Activated CD4-positive, alpha-beta T cell treated with anti-CD3 and anti-CD28 coated beads for 36 hours (primary cell): ENCODE data around the gene DIPK1C. TPM values are rescaled to one million over a fixed set of nuclear protein-coding genes. Genes with fewer than 3 reads are reported as not detected.

ENCODE experiments used
- ATAC-seq: fragments of 200-7000 bp; cut with Tn5 transposase; one replicate; pipeline ENCODE4 v1.10.0; 2021; ENCODE audit warnings: mild to moderate bottlenecking, moderate library complexity
- CTCF ChIA-PET: fragments of 350-600 bp; sonication (Branson Sonifier 250); formaldehyde crosslinking; loops from one replicate; lab custom pipeline; 2021; ENCODE audit warnings: antibody characterized with exemption; lab: Charles Lee
- POLR2A ChIA-PET: fragments of 350-600 bp; sonication (Branson Sonifier 250); formaldehyde crosslinking; loops from one replicate; lab custom pipeline; 2021; ENCODE audit warnings: antibody characterized with exemption, inconsistent platforms; lab: Charles Lee
- DNase-seq: peaks from one replicate; pipeline ENCODE4 v3.0.0-alpha.2; 2020
- H3K27ac Mint-ChIP-seq: one replicate; pipeline ENCODE4 v1.8.0; 2021; ENCODE audit warnings: mixed read lengths
- H3K27me3 Mint-ChIP-seq: one replicate; pipeline ENCODE4 v1.8.0; 2021; ENCODE audit warnings: mixed read lengths
- H3K36me3 Mint-ChIP-seq: one replicate; pipeline ENCODE4 v1.8.0; 2021; ENCODE audit warnings: low read depth, mixed read lengths
- H3K4me1 Mint-ChIP-seq: one replicate; pipeline ENCODE4 v1.8.0; 2021; ENCODE audit warnings: mixed read lengths
- H3K4me3 Mint-ChIP-seq: one replicate; pipeline ENCODE4 v1.8.0; 2021; ENCODE audit warnings: mild to moderate bottlenecking, moderate library complexity, mixed read lengths
- H3K9me3 Mint-ChIP-seq: one replicate; pipeline ENCODE4 v1.8.0; 2021; ENCODE audit warnings: low read depth, mixed read lengths
- intact Hi-C, 2 experiments: fragments of 100-400 bp; cut with DNase I in 1 of 2; cut with micrococcal nuclease in 1 of 2; formaldehyde crosslinking; loops; one replicate each; pipeline versions ENCODE4 v1.14.2 to v1.15.1; 2022 to 2024; cut with DNase I, micrococcal nuclease
- total RNA-seq, 2 experiments: library from RNA; stranded (reverse); gene quantifications; one replicate each; pipeline ENCODE4 v1.2.3, GENCODE V29; 2021

DIPK1C gene
- total RNA-seq, 2 experiments from 2014 or later, result not detected

- POLR2A ChIA-PET, result no interaction called here
These were observed 25.6 kb upstream of the DIPK1C start for GRCh38 chr18:74482697-74483096.

GRCh38 chr18:74480149-74480651, 23.1 kb upstream of the DIPK1C start:
- no peak for ATAC-seq
- POLR2A ChIA-PET, result no interaction called here
- Mint-ChIP-seq H3K4me3 (no peak overlapping the region), H3K27ac (no peak overlapping the region), H3K36me3 (no peaks in the 10 kb centered on the region), H3K27me3 (no peaks in the 10 kb centered on the region), H3K9me3 (no peaks in the 10 kb centered on the region), H3K4me1 (peaks cover 6% of the 10 kb centered on the region)
- CTCF ChIA-PET, result no interaction called here
- intact Hi-C loops, result no loop called here
- DNase-seq, result no peak

More at GRCh38 chr18:74482697-74483096, 25.6 kb upstream of the DIPK1C start:
- DNase-seq (no peak), ATAC-seq (no peak)
- intact Hi-C loops, result no loop called here
- no peak overlapping the region for H3K4me3 Mint-ChIP-seq
- CTCF ChIA-PET, result interaction anchor here (0.6 to 0.8 kb wide), 2 partner anchors 17 to 72 kb away, joined by 3 to 4 read pairs; no protein-coding TSS in a partner anchor
- peaks cover 15% of the 10 kb centered on the region for H3K4me1 Mint-ChIP-seq
- no peaks in the 10 kb centered on the region for H3K36me3 Mint-ChIP-seq
- H3K9me3 Mint-ChIP-seq, result no peaks in the 10 kb centered on the region
- H3K27me3 Mint-ChIP-seq, result no peaks in the 10 kb centered on the region
- no peak overlapping the region for H3K27ac Mint-ChIP-seq

- Mint-ChIP-seq H3K4me1 (peaks cover 2% of the 10 kb centered on the region), H3K9me3 (no peaks in the 10 kb centered on the region), H3K27me3 (no peaks in the 10 kb centered on the region), H3K4me3 (no peak overlapping the region), H3K36me3 (no peaks in the 10 kb centered on the region), H3K27ac (no peak overlapping the region)
- CTCF ChIA-PET, result no interaction called here
- intact Hi-C loops, result no loop called here
- POLR2A ChIA-PET, result no interaction called here
- ATAC-seq (no peak), DNase-seq (no peak)
These were observed 22.5 kb upstream of the DIPK1C start for GRCh38 chr18:74479486-74480148.

GRCh38 chr18:74478880-74479279, 21.8 kb upstream of the DIPK1C start:
- no peaks in the 10 kb centered on the region for H3K36me3 Mint-ChIP-seq
- intact Hi-C loops, result no loop called here
- ChIA-PET POLR2A (no interaction called here), CTCF (interaction anchor here (1.4 kb wide), 1 partner anchor 30 kb away, joined by 3 read pairs; no protein-coding TSS in a partner anchor)
- no peak overlapping the region for H3K4me3 Mint-ChIP-seq
- DNase-seq (no peak), ATAC-seq (no peak)
- no peaks in the 10 kb centered on the region for H3K4me1 Mint-ChIP-seq
- no peaks in the 10 kb centered on the region for H3K27me3 Mint-ChIP-seq
- no peak overlapping the region for H3K27ac Mint-ChIP-seq
- no peaks in the 10 kb centered on the region for H3K9me3 Mint-ChIP-seq

DNA sequence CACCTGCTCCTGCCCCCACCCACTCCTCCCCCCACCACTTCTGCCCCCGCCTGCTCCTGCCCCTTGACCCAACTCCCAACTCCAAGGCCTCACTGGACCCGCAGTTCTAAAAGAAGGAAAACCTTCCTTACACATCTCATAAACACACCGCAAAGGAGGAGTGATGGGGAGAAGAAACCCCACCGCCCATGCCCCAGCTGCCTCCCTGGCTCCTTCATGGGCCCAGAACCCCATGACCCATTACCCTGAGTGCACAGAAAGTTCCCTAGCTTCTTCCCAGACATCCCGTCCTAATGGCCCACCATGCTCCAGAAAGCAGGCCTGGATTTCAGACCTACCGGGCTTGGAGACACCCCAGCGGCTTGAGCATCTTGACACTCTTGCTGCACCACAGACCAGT, 21.2 kb upstream of the DIPK1C start:
- intact Hi-C loops, result no loop called here
- CTCF ChIA-PET, result interaction anchor here (1.1 to 1.4 kb wide), 2 partner anchors 29 to 124 kb away, joined by 3 read pairs; no protein-coding TSS in a partner anchor

DNA sequence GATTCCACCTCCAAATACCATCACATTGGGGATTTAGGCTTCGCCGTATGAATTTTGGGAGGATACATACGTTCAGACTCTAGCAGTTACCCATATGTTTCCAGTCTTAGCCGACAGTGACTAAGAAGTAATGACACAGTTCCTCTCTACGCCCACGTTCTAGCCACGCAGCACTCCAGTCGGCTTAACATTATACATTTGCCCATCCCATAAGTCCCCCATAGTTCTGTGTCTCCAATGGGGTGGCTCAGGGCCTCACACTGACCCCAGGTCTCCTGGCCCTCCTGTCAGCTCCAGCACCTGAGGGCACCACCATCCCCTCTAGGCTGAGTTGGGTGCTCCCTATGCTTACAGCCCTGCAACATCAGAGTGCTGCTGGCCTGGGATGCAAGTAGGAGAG, 20.7 kb upstream of the DIPK1C start:
- H3K4me1 Mint-ChIP-seq, result no peaks in the 10 kb centered on the region
- no peaks in the 10 kb centered on the region for H3K27me3 Mint-ChIP-seq
- POLR2A ChIA-PET, result no interaction called here
- H3K9me3 Mint-ChIP-seq, result no peaks in the 10 kb centered on the region
- intact Hi-C loops, result no loop called here
- no peak overlapping the region for H3K27ac Mint-ChIP-seq
- no peak for DNase-seq
- CTCF ChIA-PET, result interaction anchor here (0.6 to 1.4 kb wide), 4 partner anchors 29 to 412 kb away, joined by 3 read pairs; no protein-coding TSS in a partner anchor
- peak; percentile 44 for ATAC-seq
- H3K36me3 Mint-ChIP-seq, result no peaks in the 10 kb centered on the region
- no peak overlapping the region for H3K4me3 Mint-ChIP-seq

More for the DNA sequence above, 21.2 kb upstream of the DIPK1C start:
- H3K36me3 Mint-ChIP-seq, result no peaks in the 10 kb centered on the region
- ATAC-seq (no peak), DNase-seq (no peak)
- no peaks in the 10 kb centered on the region for H3K4me1 Mint-ChIP-seq
- POLR2A ChIA-PET, result no interaction called here
- no peak overlapping the region for H3K27ac Mint-ChIP-seq
- no peaks in the 10 kb centered on the region for H3K27me3 Mint-ChIP-seq
- no peak overlapping the region for H3K4me3 Mint-ChIP-seq
- H3K9me3 Mint-ChIP-seq, result no peaks in the 10 kb centered on the region

DNA sequence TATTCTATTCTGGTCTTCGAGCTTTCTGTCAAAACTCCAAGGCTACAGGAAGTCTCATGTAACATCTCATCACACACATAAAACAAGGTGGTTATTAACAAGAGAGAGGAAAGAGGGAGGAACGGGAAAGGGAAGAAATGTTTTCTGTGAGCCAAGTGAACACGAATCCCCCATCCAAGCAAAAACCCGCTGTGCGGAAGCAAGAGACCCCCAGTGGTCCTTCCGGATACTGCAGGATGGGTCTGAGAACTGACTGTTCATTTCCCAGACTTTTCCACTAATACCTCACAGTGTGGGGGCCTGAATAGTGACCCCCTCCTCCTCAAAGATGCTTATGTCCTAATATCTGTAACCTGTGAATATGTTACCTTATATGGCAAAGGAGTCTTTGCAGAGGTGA, 19.0 kb upstream of the DIPK1C start:
- POLR2A ChIA-PET, result no interaction called here
- intact Hi-C loops, result no loop called here
- Mint-ChIP-seq H3K4me1 (no peaks in the 10 kb centered on the region), H3K27ac (no peak overlapping the region), H3K4me3 (no peak overlapping the region), H3K9me3 (no peaks in the 10 kb centered on the region), H3K36me3 (no peaks in the 10 kb centered on the region), H3K27me3 (no peaks in the 10 kb centered on the region)
- CTCF ChIA-PET, result interaction anchor here (1.3 kb wide), 1 partner anchor 17 kb away, joined by 3 read pairs; no protein-coding TSS in a partner anchor
- DNase-seq (peak; percentile 24), ATAC-seq (no peak)

DNA sequence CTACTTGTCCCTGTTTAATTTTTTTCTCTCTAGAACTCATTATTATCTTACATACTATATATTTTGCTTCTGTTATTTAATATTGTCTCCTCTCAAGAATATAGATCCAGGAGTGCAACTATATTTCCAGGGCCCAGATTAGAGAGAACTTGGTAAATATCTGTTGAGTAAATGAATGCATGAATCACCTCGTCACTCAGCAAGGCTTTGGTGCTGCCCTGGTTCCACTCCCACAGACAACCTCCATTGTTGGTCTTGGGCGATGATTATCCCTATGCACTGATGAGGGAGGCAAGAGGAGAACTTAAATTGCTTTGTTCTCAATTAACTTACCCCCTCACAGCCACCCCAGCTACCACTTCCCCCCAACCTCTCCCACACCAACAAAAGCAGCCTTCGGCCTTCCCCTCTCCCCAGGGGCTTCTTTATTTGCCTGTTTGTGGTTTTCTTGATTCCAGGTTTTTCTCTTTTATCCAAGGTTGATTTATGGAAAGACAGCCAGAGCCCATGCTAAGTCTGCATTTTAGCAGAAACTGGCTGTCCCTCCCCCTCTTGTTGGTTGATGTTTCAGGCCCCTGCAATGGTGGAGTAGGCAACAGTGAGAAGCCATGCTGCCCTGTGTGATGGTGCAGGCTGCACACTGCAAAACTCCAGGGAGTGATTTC, 17.0 kb upstream of the DIPK1C start:
- CTCF ChIA-PET, result no interaction called here
- no peak for ATAC-seq
- Mint-ChIP-seq H3K4me3 (no peak overlapping the region), H3K9me3 (peaks cover 5% of the 10 kb centered on the region), H3K27ac (no peak overlapping the region), H3K36me3 (no peaks in the 10 kb centered on the region), H3K4me1 (no peaks in the 10 kb centered on the region), H3K27me3 (peaks cover 2% of the 10 kb centered on the region)
- POLR2A ChIA-PET, result no interaction called here
- intact Hi-C loops, result no loop called here
- no peak for DNase-seq

DNA sequence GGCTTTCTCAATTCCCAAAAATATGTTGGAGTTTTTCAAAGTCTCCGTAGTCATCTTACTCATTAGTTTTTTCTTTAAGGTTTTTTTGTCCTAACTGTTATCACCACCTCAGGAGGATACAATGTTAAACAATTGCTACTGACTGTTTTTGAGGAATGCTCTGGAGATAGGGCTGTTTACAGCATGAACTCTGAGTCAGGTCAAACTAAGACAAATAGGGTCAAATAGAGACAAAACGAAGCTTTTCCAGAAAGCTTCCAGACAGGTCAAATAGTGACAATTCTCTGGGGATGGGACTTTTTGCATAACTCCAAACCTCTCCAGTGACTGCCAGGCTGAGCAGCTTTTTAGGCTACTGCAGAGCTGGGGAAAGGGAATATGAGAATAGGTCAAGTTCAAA, 15.2 kb upstream of the DIPK1C start:
- peaks cover 5% of the 10 kb centered on the region for H3K9me3 Mint-ChIP-seq
- ChIA-PET CTCF (no interaction called here), POLR2A (no interaction called here)
- ATAC-seq (no peak), DNase-seq (no peak)
- no peak overlapping the region for H3K4me3 Mint-ChIP-seq
- no peaks in the 10 kb centered on the region for H3K36me3 Mint-ChIP-seq
- no peak overlapping the region for H3K27ac Mint-ChIP-seq
- no peaks in the 10 kb centered on the region for H3K4me1 Mint-ChIP-seq
- H3K27me3 Mint-ChIP-seq, result peaks cover 2% of the 10 kb centered on the region
- intact Hi-C loops, result no loop called here

DNA sequence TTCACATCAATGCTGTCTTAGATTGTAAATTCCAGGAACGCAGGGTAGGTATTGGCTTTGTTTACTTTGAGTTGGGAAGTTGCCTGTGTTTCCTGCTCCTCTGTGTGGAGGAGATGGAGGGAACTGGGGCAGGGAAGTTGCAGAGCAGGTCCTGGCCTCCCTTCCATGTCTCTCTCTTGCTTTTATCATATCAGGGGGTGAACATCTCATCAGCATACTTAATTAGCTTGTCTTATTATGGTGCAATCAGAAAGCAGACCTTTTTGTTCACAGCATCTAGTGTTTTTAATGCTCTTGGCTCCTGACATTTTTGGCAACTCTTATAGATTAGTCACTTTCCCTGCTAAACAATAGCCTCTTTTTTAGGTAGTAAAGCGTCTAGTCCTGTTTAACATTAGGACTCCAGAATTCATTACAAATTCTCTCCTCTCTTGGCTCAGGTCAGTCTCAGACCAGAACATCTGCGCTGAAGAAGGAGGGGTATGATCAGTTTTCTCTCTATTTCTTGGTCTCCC, 11.5 kb upstream of the DIPK1C start:
- ChIA-PET POLR2A (no interaction called here), CTCF (no interaction called here)
- intact Hi-C loops, result no loop called here
- Mint-ChIP-seq H3K27me3 (peaks cover 2% of the 10 kb centered on the region), H3K4me1 (no peaks in the 10 kb centered on the region), H3K36me3 (no peaks in the 10 kb centered on the region), H3K27ac (no peak overlapping the region), H3K4me3 (no peak overlapping the region), H3K9me3 (peaks cover 5% of the 10 kb centered on the region)
- ATAC-seq (no peak), DNase-seq (no peak)

DNA sequence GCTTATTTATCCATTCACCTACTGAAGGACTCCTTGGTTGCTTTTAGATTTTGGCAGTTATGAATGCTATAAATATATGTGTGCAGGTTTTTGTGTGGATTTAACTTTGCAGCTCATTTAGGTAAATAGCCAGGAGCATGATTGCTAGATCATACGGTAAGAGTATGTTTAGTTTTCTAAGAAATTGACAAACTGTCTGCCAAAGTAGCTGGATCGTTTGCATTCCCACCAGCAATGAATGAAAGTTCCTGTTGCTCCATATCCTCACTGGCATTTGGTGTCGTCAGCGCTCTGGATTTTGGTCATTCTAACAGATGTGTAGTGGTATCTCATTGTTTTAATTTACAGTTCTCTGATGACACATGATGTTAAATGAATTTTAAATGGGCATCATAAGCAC, 8.7 kb upstream of the DIPK1C start:
- H3K36me3 Mint-ChIP-seq, result no peaks in the 10 kb centered on the region
- peaks cover 2% of the 10 kb centered on the region for H3K27me3 Mint-ChIP-seq
- no peak overlapping the region for H3K4me3 Mint-ChIP-seq
- ChIA-PET CTCF (interaction anchor here (0.7 to 1.2 kb wide), 2 partner anchors 17 to 28 kb away, joined by 4 read pairs; no protein-coding TSS in a partner anchor), POLR2A (no interaction called here)
- ATAC-seq (no peak), DNase-seq (no peak)
- no peaks in the 10 kb centered on the region for H3K4me1 Mint-ChIP-seq
- H3K27ac Mint-ChIP-seq, result no peak overlapping the region
- peaks cover 5% of the 10 kb centered on the region for H3K9me3 Mint-ChIP-seq
- intact Hi-C loops, result no loop called here
